Measurements from ENCODE around the gene CNMD. TPM values are rescaled to one million over a fixed set of nuclear protein-coding genes. Genes with fewer than 3 reads are reported as not detected.
A peak's percentile ranks its signal among the peaks of the same experiment; 100 is the strongest.
"Not testable (repeated sequence)": the region's sequence is repeated elsewhere in the genome, so short reads cannot be mapped to it uniquely, and the experiment has no call there.

CNMD gene
- polyA plus RNA-seq, 1 donor from 2014 or later: not detected

GRCh38 chr13:52726258-52726657 lies 13.4 kb downstream of the CNMD start:
- H3K4me3 Mint-ChIP-seq: no peak overlapping the region
- H3K27ac Mint-ChIP-seq: no peak overlapping the region
- no peaks in the 10 kb centered on the region for H3K4me1 Mint-ChIP-seq
- H3K36me3 Mint-ChIP-seq: no peaks in the 10 kb centered on the region
- peaks cover 6% of the 10 kb centered on the region for H3K27me3 Mint-ChIP-seq
- no peaks in the 10 kb centered on the region for H3K9me3 Mint-ChIP-seq

- H3K4me1 Mint-ChIP-seq: no peaks in the 10 kb centered on the region
- H3K9me3 Mint-ChIP-seq: no peaks in the 10 kb centered on the region
- no peaks in the 10 kb centered on the region for H3K36me3 Mint-ChIP-seq
- no peak overlapping the region for H3K27ac Mint-ChIP-seq
- no peak overlapping the region for H3K4me3 Mint-ChIP-seq
- H3K27me3 Mint-ChIP-seq: peaks cover 6% of the 10 kb centered on the region
Observed at GRCh38 chr13:52725302-52725701, 14.3 kb downstream of the CNMD start.

DNA sequence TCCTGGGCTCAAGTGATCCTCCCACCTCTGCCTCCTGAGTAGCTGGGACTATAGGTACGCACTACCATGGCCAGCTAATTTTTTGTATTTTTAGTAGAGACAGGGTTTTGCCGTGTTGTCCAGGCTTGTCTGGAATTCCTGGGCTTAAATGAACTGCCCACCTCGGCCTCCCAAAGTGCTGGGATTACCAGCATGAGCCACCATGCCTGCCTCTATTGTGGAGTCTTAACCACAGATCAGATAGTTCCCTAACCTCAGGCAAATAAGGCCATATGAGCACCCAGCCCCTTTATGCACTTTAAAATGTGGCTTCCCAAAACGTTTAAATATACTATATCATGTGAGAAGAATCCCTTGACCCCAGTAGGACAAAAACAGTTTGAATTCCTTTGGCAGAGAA lies 16.4 kb downstream of the CNMD start:
- H3K36me3 Mint-ChIP-seq: no peaks in the 10 kb centered on the region
- no peak overlapping the region for H3K4me3 Mint-ChIP-seq
- H3K27me3 Mint-ChIP-seq: peaks cover 13% of the 10 kb centered on the region
- no peak overlapping the region for H3K27ac Mint-ChIP-seq
- H3K4me1 Mint-ChIP-seq: no peaks in the 10 kb centered on the region
- peaks cover 0 to 9% (median 2%) of the 10 kb centered on the region in 3 donors for H3K9me3 Mint-ChIP-seq

- H3K27ac Mint-ChIP-seq, H3K4me1 Mint-ChIP-seq, H3K4me3 Mint-ChIP-seq, H3K36me3 Mint-ChIP-seq: not testable (repeated sequence)
- Mint-ChIP-seq H3K9me3 (peaks cover 0 to 16% (median 2%) of the 10 kb centered on the region in 3 donors), H3K27me3 (peaks cover 15% of the 10 kb centered on the region)
Observed at GRCh38 chr13:52721356-52721755, 18.3 kb downstream of the CNMD start.

DNA sequence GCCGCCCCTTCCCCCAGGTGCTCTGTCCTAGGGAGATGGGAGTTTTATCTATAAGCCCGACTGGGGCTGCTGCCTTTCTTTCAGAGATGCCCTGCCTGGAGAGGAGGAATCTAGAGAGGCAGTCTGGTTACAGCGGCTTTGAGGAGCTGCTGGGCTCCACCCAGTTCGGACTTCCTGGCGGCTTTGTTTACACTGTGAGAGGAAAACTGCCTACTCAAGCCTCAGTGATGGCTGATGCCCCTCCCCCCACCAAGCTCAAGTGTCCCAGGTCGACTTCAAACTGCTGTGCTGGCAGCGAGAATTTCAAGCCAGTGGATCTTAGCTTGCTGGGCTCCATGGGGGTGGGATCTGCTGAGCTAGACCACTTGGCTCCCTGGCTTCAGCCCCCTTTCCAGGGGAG lies 18.7 kb downstream of the CNMD start:
- Mint-ChIP-seq H3K27me3 (peaks cover 15% of the 10 kb centered on the region), H3K9me3 (peaks cover 0 to 18% (median 2%) of the 10 kb centered on the region in 3 donors)
- not testable (repeated sequence) for H3K4me3 Mint-ChIP-seq, H3K4me1 Mint-ChIP-seq, H3K27ac Mint-ChIP-seq, H3K36me3 Mint-ChIP-seq

- Mint-ChIP-seq H3K9me3 (peaks cover 0 to 14% (median 2%) of the 10 kb centered on the region in 3 donors), H3K27ac (no peak overlapping the region), H3K4me3 (peak overlapping the region in 1 of 4 donors; percentile 68), H3K4me1 (no peaks in the 10 kb centered on the region), H3K27me3 (peaks cover 5% of the 10 kb centered on the region), H3K36me3 (no peaks in the 10 kb centered on the region)
Observed at GRCh38 chr13:52713894-52714293, 25.7 kb downstream of the CNMD start.

GRCh38 chr13:52712385-52712784 lies 27.2 kb downstream of the CNMD start:
- Mint-ChIP-seq H3K36me3 (no peaks in the 10 kb centered on the region), H3K4me3 (no peak overlapping the region)

DNA sequence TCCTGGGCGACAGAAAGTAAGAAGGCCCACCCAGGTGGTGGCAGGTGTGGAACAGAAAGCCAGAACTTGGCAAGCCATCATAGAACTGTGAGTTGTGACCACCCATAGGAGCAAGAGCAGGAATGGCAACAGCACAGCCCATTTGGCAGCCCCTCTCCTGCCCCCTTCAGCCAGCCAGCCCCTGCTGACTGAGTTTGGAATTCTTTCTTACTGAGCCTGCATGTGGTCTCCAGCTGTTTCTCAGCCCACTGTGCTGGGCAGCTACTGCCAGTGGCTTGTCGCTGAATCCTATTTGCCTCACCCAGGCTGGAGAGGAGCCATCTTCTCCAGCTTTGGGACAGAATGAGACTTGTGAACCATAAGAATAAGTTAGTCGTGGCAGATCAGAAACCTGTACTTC lies 28.3 kb downstream of the CNMD start:
- Mint-ChIP-seq H3K27ac (no peak overlapping the region), H3K36me3 (no peaks in the 10 kb centered on the region), H3K9me3 (peaks cover 0 to 1% (median 0%) of the 10 kb centered on the region in 3 donors), H3K27me3 (no peaks in the 10 kb centered on the region), H3K4me1 (no peaks in the 10 kb centered on the region), H3K4me3 (no peak overlapping the region)

More at GRCh38 chr13:52712385-52712784, 27.2 kb downstream of the CNMD start:
- H3K27me3 Mint-ChIP-seq: no peaks in the 10 kb centered on the region
- no peak overlapping the region for H3K27ac Mint-ChIP-seq
- peaks cover 0 to 6% (median 0%) of the 10 kb centered on the region in 3 donors for H3K9me3 Mint-ChIP-seq
- no peaks in the 10 kb centered on the region for H3K4me1 Mint-ChIP-seq

- peak overlapping the region in 1 of 3 donors; percentile 88 for H3K27ac Mint-ChIP-seq
- not testable (repeated sequence) for H3K27me3 Mint-ChIP-seq
Observed at GRCh38 chr13:52708266-52708665, 31.4 kb downstream of the CNMD start.

GRCh38 chr13:52707375-52707774 lies 32.2 kb downstream of the CNMD start:
- H3K9me3 Mint-ChIP-seq: no peaks in the 10 kb centered on the region
- H3K27ac Mint-ChIP-seq: no peak overlapping the region
- H3K27me3 Mint-ChIP-seq: no peaks in the 10 kb centered on the region
- H3K4me3 Mint-ChIP-seq: no peak overlapping the region
- no peaks in the 10 kb centered on the region for H3K36me3 Mint-ChIP-seq
- H3K4me1 Mint-ChIP-seq: no peaks in the 10 kb centered on the region

More at GRCh38 chr13:52708266-52708665, 31.4 kb downstream of the CNMD start:
- H3K9me3 Mint-ChIP-seq, H3K4me1 Mint-ChIP-seq, H3K36me3 Mint-ChIP-seq: not testable (repeated sequence)
- peak overlapping the region in 1 of 4 donors; percentile 52 for H3K4me3 Mint-ChIP-seq

DNA sequence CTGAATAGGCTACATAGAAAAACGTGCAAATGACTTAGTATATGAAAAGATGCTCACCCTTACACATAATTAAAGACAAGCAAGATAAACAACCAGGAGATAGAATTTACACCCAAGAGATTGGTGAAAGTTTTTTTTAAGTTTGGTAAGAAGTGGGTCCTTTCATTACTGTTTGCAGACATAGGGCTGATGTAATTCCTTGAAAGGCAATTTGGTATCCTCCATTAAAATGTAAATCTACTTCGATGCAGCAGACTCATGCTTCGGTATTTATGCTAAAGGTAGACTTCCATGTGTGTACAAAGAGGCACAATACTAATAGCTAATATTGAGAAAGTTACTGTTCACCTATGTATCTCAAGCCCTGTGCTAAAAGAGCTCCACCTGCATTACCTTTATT lies 33.5 kb downstream of the CNMD start:
- Mint-ChIP-seq H3K9me3 (no peaks in the 10 kb centered on the region), H3K4me3 (no peak overlapping the region), H3K36me3 (no peaks in the 10 kb centered on the region), H3K4me1 (no peaks in the 10 kb centered on the region), H3K27me3 (no peaks in the 10 kb centered on the region), H3K27ac (no peak overlapping the region)

GRCh38 chr13:52703482-52703881 lies 36.1 kb downstream of the CNMD start:
- Mint-ChIP-seq H3K9me3 (no peaks in the 10 kb centered on the region), H3K4me1 (no peaks in the 10 kb centered on the region), H3K27ac (no peak overlapping the region), H3K4me3 (no peak overlapping the region), H3K27me3 (no peaks in the 10 kb centered on the region), H3K36me3 (no peaks in the 10 kb centered on the region)

DNA sequence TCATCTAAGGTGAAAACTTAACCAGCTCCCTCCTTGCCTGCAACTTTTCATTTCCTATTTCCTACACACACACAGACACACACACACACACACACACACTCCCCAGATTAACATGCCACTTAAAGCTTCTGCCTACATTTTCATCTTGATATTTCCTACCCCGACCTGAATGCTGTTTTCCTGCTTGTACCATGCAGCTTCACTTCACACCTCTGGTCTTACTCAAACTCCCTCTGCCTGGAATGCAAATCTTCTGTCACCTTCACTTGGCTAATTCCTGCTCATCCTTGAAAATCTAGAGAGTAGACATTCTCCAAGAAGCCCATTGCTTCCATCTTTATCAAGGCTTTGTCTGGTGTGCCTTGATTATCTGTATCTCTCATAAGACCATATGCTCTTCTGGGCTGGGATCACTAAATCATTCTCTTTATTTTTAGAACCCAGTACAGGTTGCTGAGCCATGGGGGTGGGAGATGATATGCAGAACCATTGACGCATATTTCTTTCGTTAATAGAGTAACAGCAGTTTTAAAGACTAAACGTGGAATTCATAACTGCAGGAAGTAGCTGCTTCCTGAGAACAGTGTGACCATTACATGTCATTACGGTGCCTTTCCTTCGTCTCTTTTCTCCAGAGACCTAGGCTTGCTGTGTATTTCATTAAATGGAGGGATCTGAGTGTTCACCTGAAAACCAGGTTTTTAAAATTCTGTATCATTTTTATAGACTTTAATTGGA lies 37.7 kb downstream of the CNMD start:
- Mint-ChIP-seq H3K9me3 (no peaks in the 10 kb centered on the region), H3K4me1 (no peaks in the 10 kb centered on the region), H3K27me3 (no peaks in the 10 kb centered on the region), H3K4me3 (no peak overlapping the region), H3K36me3 (peaks cover 6% of the 10 kb centered on the region), H3K27ac (no peak overlapping the region)

DNA sequence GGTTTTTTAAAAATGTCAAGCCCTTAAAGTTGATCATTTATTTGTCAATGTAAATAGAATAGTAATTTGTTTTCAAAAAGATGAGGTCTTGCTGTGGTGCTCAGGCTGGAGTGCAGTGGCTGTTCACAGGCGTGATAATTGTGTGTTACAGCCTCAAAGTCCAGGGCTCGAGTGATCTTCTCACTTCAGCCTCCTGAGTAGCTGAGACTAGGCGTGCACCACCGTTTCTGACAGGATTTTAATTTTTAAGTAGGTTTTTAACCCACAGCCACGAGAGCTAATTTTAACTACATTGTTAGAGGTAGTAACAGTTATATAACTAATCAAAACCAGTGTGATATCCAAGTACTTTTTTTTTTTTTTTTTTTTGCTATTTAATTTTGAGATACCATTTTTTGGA lies 43.1 kb downstream of the CNMD start:
- H3K9me3 Mint-ChIP-seq: no peaks in the 10 kb centered on the region
- no peak overlapping the region for H3K27ac Mint-ChIP-seq
- H3K4me1 Mint-ChIP-seq: no peaks in the 10 kb centered on the region
- H3K36me3 Mint-ChIP-seq: peaks cover 11% of the 10 kb centered on the region
- H3K27me3 Mint-ChIP-seq: no peaks in the 10 kb centered on the region
- H3K4me3 Mint-ChIP-seq: no peak overlapping the region

DNA sequence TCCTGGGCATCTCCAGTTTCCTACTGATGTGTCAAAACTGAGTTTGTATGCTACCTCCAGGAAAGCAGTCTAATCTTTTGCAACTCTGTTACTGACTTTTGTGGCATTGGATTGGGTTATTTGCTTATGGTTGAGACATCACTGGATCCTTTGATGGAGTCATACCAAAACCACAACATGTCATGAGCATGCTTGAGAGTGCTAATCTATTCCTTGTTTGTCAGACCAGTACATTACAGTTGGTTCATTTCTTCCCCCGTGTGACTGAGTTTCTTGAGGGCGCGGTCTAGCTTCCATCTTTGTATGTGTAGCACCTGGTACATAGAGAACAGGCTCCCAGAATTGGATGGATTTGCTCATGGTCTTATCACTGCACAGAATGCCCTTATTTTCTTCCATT lies 43.8 kb downstream of the CNMD start:
- Mint-ChIP-seq H3K4me1 (no peaks in the 10 kb centered on the region), H3K27ac (peak overlapping the region in 1 of 3 donors; percentile 8), H3K36me3 (peaks cover 11% of the 10 kb centered on the region), H3K4me3 (no peak overlapping the region), H3K9me3 (no peaks in the 10 kb centered on the region), H3K27me3 (no peaks in the 10 kb centered on the region)

DNA sequence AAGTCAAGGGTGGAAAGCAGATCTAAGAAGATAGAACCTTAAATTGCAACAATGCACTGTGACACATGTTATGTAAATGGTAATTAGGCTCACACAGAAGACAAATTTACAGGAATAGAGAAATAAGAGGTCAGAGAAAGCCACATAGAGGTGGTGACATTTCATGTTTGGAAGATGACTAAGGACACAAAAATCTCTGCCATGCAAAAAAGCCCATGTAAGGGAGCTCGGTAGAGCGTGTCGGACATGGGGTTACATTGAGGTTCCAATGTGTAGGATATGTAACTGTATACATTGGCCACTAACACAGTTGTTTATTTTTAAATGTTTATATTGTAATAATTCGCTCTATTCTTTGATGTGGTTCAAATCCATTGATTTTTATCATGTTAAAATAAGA lies 53.2 kb downstream of the CNMD start:
- H3K36me3 Mint-ChIP-seq: peaks cover 6% of the 10 kb centered on the region

More for the DNA sequence above, 53.2 kb downstream of the CNMD start:
- Mint-ChIP-seq H3K4me1 (no peaks in the 10 kb centered on the region), H3K4me3 (peak overlapping the region in 1 of 4 donors; percentile 4), H3K27me3 (no peaks in the 10 kb centered on the region), H3K9me3 (no peaks in the 10 kb centered on the region), H3K27ac (no peak overlapping the region)
